ENCODE data around the gene IGFBP4.

IGFBP4 gene

DNA sequence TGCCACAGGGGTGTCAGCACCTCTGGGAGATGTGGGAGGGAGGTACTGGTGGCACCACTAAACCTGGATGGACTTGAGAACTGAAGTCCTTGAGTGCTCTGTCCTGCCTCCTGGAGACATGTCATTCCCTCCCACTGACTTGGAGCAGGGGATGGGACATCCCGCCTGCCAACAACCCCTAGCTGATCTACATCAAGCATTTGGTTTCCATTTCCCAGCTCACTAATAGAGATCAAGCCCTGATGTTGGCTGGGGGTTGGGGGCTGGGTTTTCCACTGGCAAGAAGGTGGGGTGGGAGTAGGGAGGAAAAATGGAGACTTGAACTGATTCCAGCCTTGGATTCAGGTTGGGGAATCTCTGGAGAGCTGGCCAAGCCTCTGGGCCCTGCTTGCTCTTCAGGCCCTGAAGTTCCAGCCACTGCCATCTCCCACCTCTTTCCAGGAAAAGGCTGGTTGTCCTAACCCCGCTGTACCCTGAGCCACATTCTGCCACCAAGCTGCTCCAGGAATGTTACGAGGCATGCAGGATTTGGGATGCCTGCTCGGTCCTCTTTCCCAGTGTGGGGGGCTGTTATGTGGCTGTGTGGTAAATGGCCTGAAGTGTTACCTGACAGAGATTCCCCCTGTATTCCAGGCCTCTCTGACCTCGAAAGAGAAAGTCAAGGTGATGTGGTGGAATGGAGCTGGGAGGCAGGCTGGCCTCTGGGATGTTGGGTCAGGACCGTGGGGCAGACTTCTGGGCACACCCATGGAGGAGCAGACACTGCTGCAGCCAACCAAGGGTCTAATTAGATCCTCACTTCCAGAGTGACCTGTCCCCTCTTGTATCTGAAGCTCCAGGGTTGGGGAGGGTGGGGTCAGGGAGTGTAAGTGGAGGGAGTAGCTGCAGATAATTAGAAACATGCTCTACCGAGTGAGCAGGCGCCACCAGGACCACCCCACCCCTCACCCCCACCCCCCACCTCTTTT lies 16.7 kb downstream of the IGFBP4 start:
- Histone ChIP-seq H3K36me3 (ENCODE audit: low read depth) (no peaks in the 10 kb centered on the region), H3K4me3 (ENCODE audit: severe bottlenecking) (no peak overlapping the region), H3K27ac (ENCODE audit: poor library complexity, severe bottlenecking) (no peak overlapping the region), H3K4me1 (ENCODE audit: insufficient read depth, poor library complexity, severe bottlenecking) (no peaks in the 10 kb centered on the region), H3K9me3 (ENCODE audit: severe bottlenecking) (no peaks in the 10 kb centered on the region), H3K27me3 (ENCODE audit: insufficient read depth, poor library complexity, severe bottlenecking) (no peaks in the 10 kb centered on the region)
- TF ChIP-seq, protein P1, sequence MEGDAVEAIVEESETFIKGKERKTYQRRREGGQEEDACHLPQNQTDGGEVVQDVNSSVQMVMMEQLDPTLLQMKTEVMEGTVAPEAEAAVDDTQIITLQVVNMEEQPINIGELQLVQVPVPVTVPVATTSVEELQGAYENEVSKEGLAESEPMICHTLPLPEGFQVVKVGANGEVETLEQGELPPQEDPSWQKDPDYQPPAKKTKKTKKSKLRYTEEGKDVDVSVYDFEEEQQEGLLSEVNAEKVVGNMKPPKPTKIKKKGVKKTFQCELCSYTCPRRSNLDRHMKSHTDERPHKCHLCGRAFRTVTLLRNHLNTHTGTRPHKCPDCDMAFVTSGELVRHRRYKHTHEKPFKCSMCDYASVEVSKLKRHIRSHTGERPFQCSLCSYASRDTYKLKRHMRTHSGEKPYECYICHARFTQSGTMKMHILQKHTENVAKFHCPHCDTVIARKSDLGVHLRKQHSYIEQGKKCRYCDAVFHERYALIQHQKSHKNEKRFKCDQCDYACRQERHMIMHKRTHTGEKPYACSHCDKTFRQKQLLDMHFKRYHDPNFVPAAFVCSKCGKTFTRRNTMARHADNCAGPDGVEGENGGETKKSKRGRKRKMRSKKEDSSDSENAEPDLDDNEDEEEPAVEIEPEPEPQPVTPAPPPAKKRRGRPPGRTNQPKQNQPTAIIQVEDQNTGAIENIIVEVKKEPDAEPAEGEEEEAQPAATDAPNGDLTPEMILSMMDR (IDR thresholded peaks at IDR 0.05; ENCODE audit: poor library complexity, severe bottlenecking) = no peak
- no peak for DNase-seq (ENCODE audit: low spot score)
- ATAC-seq (ENCODE audit: low read depth) = no peak

DNA sequence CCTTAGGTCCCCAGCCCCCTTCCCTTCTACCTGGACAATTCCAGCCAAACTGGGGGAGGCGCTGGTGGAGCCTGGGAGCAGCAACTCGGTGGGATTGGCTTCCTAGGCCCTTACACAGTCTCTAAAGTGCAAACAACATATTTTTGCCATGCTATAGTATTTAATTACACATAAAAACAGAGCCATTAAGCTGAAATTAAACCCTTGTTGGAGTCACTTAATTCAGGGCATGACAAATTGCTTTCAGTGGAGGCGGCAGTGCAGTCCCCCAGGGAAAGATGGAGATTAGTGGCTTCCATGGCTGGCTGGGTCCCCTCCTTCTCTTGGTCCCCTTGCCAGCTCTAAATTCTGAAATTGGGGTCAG lies 17.3 kb downstream of the IGFBP4 start:
- no peak overlapping the region for H3K27ac ChIP-seq (ENCODE audit: poor library complexity, severe bottlenecking)
- ATAC-seq (ENCODE audit: low read depth) = no peak
- TF ChIP-seq, protein P1 (IDR thresholded peaks at IDR 0.05; ENCODE audit: poor library complexity, severe bottlenecking) = no peak
- H3K27me3 ChIP-seq (ENCODE audit: insufficient read depth, poor library complexity, severe bottlenecking) = no peaks in the 10 kb centered on the region
- DNase-seq (ENCODE audit: low spot score) = no peak
- no peaks in the 10 kb centered on the region for H3K4me1 ChIP-seq (ENCODE audit: insufficient read depth, poor library complexity, severe bottlenecking)
- no peaks in the 10 kb centered on the region for H3K36me3 ChIP-seq (ENCODE audit: low read depth)
- H3K9me3 ChIP-seq (ENCODE audit: severe bottlenecking) = no peaks in the 10 kb centered on the region
- H3K4me3 ChIP-seq (ENCODE audit: severe bottlenecking) = no peak overlapping the region

DNA sequence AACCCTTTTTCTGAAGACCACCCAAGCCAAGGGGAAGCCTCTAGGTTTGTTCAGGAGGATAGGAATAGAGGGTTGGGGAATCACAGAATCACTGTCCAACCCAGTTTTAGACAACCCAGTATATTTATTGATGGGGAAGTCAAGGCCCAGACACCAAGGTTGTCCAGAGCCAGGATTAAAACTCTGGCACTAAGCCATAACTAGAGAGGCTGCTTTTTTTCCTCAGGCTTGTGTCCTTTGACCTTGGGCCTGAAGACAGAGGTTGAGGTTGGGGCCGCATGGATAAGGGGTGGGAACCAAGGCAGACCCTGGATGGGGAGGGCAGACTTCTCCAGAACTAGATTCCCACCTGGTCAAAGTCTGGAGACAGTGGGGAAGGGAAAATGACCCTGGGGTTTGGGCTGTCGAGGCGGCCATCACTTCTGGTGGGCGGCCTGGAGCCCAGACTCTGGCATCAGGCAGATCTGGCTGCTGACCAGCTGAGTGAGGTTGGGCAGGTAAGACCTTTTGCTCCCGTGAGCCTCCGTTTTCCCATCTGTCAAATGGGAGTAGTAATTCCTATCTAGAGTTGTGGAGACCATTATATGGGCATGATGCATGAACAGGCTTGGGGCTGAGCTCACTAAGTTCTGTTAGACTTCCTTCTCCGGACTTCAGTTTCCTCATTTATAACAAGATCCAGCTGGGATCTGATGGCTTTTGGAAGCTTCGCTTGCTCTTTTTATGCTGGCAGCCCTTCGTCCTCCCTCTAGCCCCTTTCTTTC lies 17.9 kb downstream of the IGFBP4 start:
- H3K4me3 ChIP-seq (ENCODE audit: severe bottlenecking) = no peak overlapping the region
- TF ChIP-seq, protein P1 (IDR thresholded peaks at IDR 0.05; ENCODE audit: poor library complexity, severe bottlenecking) = no peak
- DNase-seq (ENCODE audit: low spot score) (no peak), ATAC-seq (ENCODE audit: low read depth) (no peak)
- H3K27me3 ChIP-seq (ENCODE audit: insufficient read depth, poor library complexity, severe bottlenecking) = no peaks in the 10 kb centered on the region
- no peak overlapping the region for H3K27ac ChIP-seq (ENCODE audit: poor library complexity, severe bottlenecking)
- H3K36me3 ChIP-seq (ENCODE audit: low read depth) = no peaks in the 10 kb centered on the region
- no peaks in the 10 kb centered on the region for H3K9me3 ChIP-seq (ENCODE audit: severe bottlenecking)
- H3K4me1 ChIP-seq (ENCODE audit: insufficient read depth, poor library complexity, severe bottlenecking) = no peaks in the 10 kb centered on the region

DNA sequence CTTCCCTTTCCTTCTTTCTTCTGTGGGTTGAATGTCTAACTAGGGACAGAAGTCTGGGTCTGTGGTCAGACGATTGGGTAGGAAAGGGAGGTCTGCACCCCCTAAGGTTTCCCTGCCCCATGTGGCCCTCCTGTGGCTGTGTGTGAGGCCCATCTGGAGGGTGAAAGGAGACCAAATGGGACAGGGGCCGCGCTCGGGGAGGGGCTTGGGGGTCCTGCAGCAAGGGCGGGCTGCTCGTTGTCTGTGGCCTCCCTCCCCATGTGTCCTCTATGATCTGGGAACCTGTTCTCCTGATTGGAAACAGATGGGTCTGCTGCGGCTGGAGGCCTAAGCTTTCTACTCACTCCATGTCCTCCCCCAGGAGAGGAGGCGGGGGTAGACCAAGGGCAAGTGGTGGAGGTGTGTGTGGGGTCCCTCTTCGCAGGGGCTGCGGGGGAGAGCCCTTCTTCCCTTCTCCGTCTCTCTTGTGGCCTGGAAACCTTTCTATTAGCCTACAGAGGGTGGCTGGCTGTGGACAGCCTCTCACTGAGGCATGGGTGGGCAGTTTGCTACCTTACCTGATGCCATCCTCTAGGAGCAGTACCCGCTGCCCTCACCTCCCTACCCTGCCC lies 18.6 kb downstream of the IGFBP4 start:
- no peak overlapping the region for H3K27ac ChIP-seq (ENCODE audit: poor library complexity, severe bottlenecking)
- no peak for ATAC-seq (ENCODE audit: low read depth)

More for the DNA sequence above, 18.6 kb downstream of the IGFBP4 start:
- TF ChIP-seq, protein P1 (IDR thresholded peaks at IDR 0.05; ENCODE audit: poor library complexity, severe bottlenecking) = no peak
- no peak for DNase-seq (ENCODE audit: low spot score)
- Histone ChIP-seq H3K9me3 (ENCODE audit: severe bottlenecking) (no peaks in the 10 kb centered on the region), H3K4me1 (ENCODE audit: insufficient read depth, poor library complexity, severe bottlenecking) (no peaks in the 10 kb centered on the region), H3K4me3 (ENCODE audit: severe bottlenecking) (no peak overlapping the region), H3K36me3 (ENCODE audit: low read depth) (no peaks in the 10 kb centered on the region), H3K27me3 (ENCODE audit: insufficient read depth, poor library complexity, severe bottlenecking) (no peaks in the 10 kb centered on the region)
